ENCODE data around the gene FOSL2. TPM values are rescaled to one million over a fixed set of nuclear protein-coding genes. Genes with fewer than 3 reads are reported as not detected.

Gene FOSL2
- polyA plus RNA-seq (20.4 to 32.7 TPM (median 24.1 TPM) in 3 replicates), polyA minus RNA-seq (40.4 to 67.6 TPM (median 60.8 TPM) in 3 replicates)
- 34.5 TPM for polyA plus RNA-seq (2011; ENCODE audit: low read depth)
- polyA plus RNA-seq (2011; cell fraction: cytosol; rRNA removed): 20.3 and 23.5 TPM in 2 replicates
- 65.4 and 67.8 TPM in 2 replicates for polyA plus RNA-seq (2011; cell fraction: nucleus; rRNA removed)
- 24.4 and 59.1 TPM in 2 replicates for polyA plus RNA-seq (2012; ENCODE audit: low replicate concordance)
- 47.8 TPM for polyA minus RNA-seq (2011; cell fraction: cytosol; rRNA and poly(A)+ RNA removed)
- polyA minus RNA-seq (2011; cell fraction: nucleus; rRNA and poly(A)+ RNA removed): 63.4 and 86.1 TPM in 2 replicates

DNA sequence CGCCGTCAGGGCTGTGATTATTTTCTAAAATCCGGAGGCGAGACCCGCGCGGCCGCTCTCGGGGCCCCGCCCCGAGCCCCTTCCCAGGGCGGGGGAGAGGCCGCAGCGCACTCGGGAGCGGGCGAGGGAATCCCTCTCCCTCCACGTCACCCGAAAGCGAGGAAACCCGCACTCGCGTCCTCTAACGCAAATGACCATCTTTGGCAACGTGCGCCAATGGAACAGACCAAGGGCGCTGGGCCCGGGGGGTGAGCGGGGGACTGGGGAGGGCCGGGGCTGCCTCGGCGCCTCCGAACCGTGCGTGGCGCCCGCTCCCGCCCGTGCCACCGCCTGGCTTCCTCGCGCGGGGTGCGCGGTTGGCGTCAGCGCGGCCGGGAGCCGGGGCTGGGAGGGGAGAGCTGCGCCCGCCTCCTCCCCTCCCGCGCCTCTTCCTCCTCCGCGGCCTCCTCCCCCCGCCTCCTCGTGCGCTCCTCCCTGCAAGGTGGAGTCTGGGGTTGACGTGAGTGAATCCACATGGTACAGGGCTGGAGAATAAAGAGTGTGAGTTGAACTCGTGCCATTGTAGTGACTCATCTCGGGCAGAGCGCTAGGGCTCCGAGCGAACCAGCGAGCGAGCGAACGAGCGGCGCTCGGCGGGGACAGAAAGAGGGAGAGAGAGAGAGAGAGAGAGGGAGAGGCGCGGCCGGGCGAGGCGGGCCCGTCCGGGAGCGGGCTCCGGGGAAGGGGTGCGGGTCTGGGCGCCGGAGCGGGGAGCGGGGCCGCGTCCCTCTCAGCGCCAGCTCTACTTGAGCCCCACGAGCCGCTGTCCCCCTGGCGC is at the start of gene FOSL2:
TSS of gene FOSL2 (plus strand) at position 562 of the 817 bp plus-strand sequence. CDS start 863 bp downstream, outside the sequence.
- Histone ChIP-seq H3K4me1 (ENCODE audit: control insufficient read depth, extremely low read depth, insufficient read depth, low read length) (peaks cover 32% of the 10 kb centered on the region), H3K27me3 (ENCODE audit: control insufficient read depth, extremely low read depth, insufficient read depth, low read length) (no peaks in the 10 kb centered on the region), H3K9me3 (ENCODE audit: control insufficient read depth, low read depth, low read length) (no peaks in the 10 kb centered on the region), H3K27ac (ENCODE audit: control insufficient read depth, insufficient read depth, low read length) (peak within 1 kb of the TSS; percentile 89), H3K9me1 (ENCODE audit: control insufficient read depth, extremely low read depth, insufficient read depth, low read length) (no peaks in the 10 kb centered on the region), H3K4me3 (ENCODE audit: control insufficient read depth in 2 of 3, extremely low read depth in 1 of 3, insufficient read depth in 2 of 3, low read depth in 1 of 3, low read length in 3 of 3) (peak within 1 kb of the TSS; percentile 79 to 94 (median 79)), H3K4me2 (ENCODE audit: control insufficient read depth, extremely low read depth, insufficient read depth, low read depth, low read length) (peak within 1 kb of the TSS; percentile 97), H2AFZ (ENCODE audit: control insufficient read depth, low read length) (peak within 1 kb of the TSS; percentile 16), H4K20me1 (ENCODE audit: control insufficient read depth, extremely low read depth, insufficient read depth, low read length) (no peaks in the 10 kb centered on the region), H3K9ac (ENCODE audit: control insufficient read depth, extremely low read depth, insufficient read depth, low read length) (peak within 1 kb of the TSS; percentile 88), H3K36me3 (ENCODE audit: control insufficient read depth in 2 of 2, extremely low read depth in 1 of 2, insufficient read depth in 2 of 2, low read length in 2 of 2) (peaks cover 0 to 3% of the 10 kb centered on the region in 2 experiments), H3K79me2 (ENCODE audit: control insufficient read depth, insufficient read depth, low read length) (peaks cover 44% of the 10 kb centered on the region)
- TF ChIP-seq EZH2 (IDR thresholded peaks at IDR 0.05; ENCODE audit: low read length) (no peak), CTCF (optimal IDR thresholded peaks at IDR 0.05 in 1 of 3, IDR thresholded peaks at IDR 0.05 in 1 of 3, conservative IDR thresholded peaks at IDR 0.05 in 1 of 3; ENCODE audit: extremely low read depth in 1 of 3, insufficient read depth in 2 of 3, low read length in 3 of 3) (peak in 1 of 3 experiments; percentile 1)
- peak; percentile 98 for DNase-seq (ENCODE audit: low read depth, low spot score)
- dilution Hi-C loops (cut with MboI; ENCODE audit: extremely low pct_ligation_motif_present, low sequenced_read_pairs): no loop called here
- FAIRE-seq: peak; percentile 74

DNA sequence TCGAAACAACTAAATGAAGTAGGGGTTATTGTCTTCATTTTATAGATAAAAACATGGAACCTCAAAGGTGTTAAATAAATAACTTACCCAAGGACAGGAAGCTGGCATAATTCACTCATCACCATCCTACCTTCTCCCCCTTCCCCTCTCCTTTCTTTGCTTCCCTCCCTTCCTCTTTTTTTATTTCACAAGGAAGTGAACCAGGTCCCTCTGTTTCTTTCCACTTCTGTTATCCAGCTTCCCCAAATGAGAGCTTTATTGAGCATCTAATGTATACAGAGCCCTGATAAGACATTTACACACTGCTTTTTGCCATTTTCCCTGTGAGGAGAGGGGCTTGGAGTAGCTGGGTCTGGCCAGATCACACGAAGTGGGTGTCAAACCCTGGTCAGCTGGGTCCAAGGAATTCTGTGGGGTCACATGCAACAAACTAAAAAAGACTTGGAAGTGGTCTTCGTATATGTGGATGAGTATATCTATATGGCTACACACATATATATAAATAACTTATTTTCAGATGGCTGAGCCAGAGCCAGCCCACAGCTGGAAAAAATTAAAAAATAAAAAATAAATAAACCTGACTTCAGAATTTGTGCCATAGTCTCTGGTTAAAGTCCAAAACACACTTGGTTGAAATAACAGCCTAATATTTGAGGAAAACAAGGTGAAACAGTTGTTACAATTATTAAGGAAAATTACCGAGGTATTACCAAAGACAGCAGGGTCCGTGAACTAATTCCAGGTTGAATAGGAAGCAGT is 49.3 kb upstream of the FOSL2 start:
- Histone ChIP-seq H2AFZ (ENCODE audit: control insufficient read depth, low read length) (no peak overlapping the region), H3K9me1 (ENCODE audit: control insufficient read depth, extremely low read depth, insufficient read depth, low read length) (no peaks in the 10 kb centered on the region), H3K36me3 (ENCODE audit: control insufficient read depth in 2 of 2, extremely low read depth in 1 of 2, insufficient read depth in 2 of 2, low read length in 2 of 2) (no peaks in the 10 kb centered on the region), H3K4me3 (ENCODE audit: control insufficient read depth in 2 of 3, extremely low read depth in 1 of 3, insufficient read depth in 2 of 3, low read depth in 1 of 3, low read length in 3 of 3) (no peak overlapping the region), H3K4me2 (ENCODE audit: control insufficient read depth, extremely low read depth, insufficient read depth, low read depth, low read length) (no peak overlapping the region), H3K27ac (ENCODE audit: control insufficient read depth, insufficient read depth, low read length) (no peak overlapping the region), H3K27me3 (ENCODE audit: control insufficient read depth, extremely low read depth, insufficient read depth, low read length) (no peaks in the 10 kb centered on the region), H3K9me3 (ENCODE audit: control insufficient read depth, low read depth, low read length) (no peaks in the 10 kb centered on the region), H3K79me2 (ENCODE audit: control insufficient read depth, insufficient read depth, low read length) (no peaks in the 10 kb centered on the region), H3K9ac (ENCODE audit: control insufficient read depth, extremely low read depth, insufficient read depth, low read length) (no peak overlapping the region), H4K20me1 (ENCODE audit: control insufficient read depth, extremely low read depth, insufficient read depth, low read length) (no peaks in the 10 kb centered on the region), H3K4me1 (ENCODE audit: control insufficient read depth, extremely low read depth, insufficient read depth, low read length) (peaks cover 5% of the 10 kb centered on the region)
- FAIRE-seq: no peak
- dilution Hi-C loops (cut with MboI; ENCODE audit: extremely low pct_ligation_motif_present, low sequenced_read_pairs): no loop called here
- no peak for TF ChIP-seq CTCF (optimal IDR thresholded peaks at IDR 0.05 in 1 of 3, IDR thresholded peaks at IDR 0.05 in 1 of 3, conservative IDR thresholded peaks at IDR 0.05 in 1 of 3; ENCODE audit: extremely low read depth in 1 of 3, insufficient read depth in 2 of 3, low read length in 3 of 3)
- no peak for TF ChIP-seq EZH2 (IDR thresholded peaks at IDR 0.05; ENCODE audit: low read length)
- no peak for DNase-seq (ENCODE audit: low read depth, low spot score)
